KBM-7 (cell line): ENCODE measurements around the gene CNTNAP2.

Source experiments
- DNase-seq: peaks from one replicate; pipeline ENCODE4 v3.0.0-alpha.2; 2015
- in situ Hi-C: fragments of 300-500 bp; cut with MboI; formaldehyde crosslinking; loops from 2 replicates; pipeline ENCODE4 v1.14.3; 2020; ENCODE audit warnings: low sequenced_read_pairs, low pct_unique_long_range_greater_than_20kb, mixed read lengths

CNTNAP2 gene

GRCh38 chr7:148218603-148219002 lies 2102.0 kb downstream of the CNTNAP2 start:
- DNase-seq, result no peak
- in situ Hi-C loops, result no loop called here

GRCh38 chr7:148222721-148223120 lies 2106.1 kb downstream of the CNTNAP2 start:
- DNase-seq, result no peak

GRCh38 chr7:148223160-148223559 lies 2106.6 kb downstream of the CNTNAP2 start:
- DNase-seq, result no peak
- in situ Hi-C loops, result no loop called here

More at GRCh38 chr7:148222721-148223120, 2106.1 kb downstream of the CNTNAP2 start:
- in situ Hi-C loops, result no loop called here

DNA sequence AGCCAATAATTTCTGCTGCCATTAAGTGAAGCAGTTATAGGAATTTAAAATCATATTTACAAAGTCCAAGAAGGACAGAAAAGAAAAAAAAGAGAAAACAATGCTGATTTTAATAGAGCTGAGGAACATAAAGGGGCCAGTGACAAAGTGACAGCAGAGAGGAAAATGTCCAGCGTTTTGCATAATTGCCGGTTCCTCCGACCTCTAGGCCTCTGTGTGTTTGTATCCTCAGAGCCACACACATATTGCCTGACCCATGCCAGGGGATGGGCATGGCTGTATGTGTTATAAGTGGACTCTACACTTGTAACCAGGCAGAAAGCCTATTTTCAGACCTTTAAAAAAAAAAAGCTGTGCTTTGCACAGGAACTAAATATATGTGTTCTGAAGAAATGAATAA lies 2107.1 kb downstream of the CNTNAP2 start:
- DNase-seq, result no peak
- in situ Hi-C loops, result no loop called here

DNA sequence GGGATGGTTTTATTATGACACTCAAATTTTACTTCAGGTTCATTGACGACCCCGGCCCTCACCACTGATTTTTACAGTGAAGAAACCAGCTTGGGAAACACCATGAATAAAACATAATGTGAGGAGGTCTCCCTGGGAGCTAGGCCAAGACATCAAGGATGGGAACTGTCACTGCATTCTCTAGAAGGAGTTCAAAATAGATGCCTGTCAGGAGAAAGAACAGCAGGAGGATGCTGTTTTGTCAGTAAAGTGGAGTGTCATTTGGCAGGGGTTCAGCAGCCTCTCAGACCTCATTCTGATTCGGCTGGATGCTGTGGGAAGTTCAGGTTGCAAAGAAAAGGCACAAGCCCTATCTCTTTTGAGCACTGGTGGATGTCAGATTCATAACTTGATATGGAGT lies 2113.7 kb downstream of the CNTNAP2 start:
- no peak for DNase-seq
- in situ Hi-C loops, result no loop called here

GRCh38 chr7:148230883-148231282 lies 2114.3 kb downstream of the CNTNAP2 start:
- in situ Hi-C loops, result no loop called here
- DNase-seq, result no peak

DNA sequence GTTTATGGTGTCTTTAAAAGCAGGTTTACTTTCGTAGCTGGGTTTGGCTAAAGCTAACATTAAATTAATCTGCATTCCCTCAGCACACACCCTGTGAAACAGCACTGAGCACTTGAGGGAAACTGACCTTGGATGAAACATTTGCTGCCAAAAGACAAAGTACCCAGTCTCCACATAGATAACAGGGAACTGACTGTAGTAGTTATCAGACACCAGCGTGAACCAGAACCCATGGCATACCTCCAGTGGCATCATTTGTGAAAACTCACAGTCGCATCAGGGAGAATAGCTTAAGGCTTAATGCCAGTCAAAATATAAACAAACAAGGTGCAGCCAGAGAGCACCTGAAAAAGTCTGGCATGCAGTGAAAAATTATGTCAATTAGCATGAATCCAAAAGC lies 2116.2 kb downstream of the CNTNAP2 start:
- DNase-seq, result no peak
- in situ Hi-C loops, result no loop called here

GRCh38 chr7:148234715-148235114 lies 2118.1 kb downstream of the CNTNAP2 start:
- no peak for DNase-seq
- in situ Hi-C loops, result no loop called here

- DNase-seq, result no peak
- in situ Hi-C loops, result no loop called here
Observed at GRCh38 chr7:148238761-148239325, 2122.2 kb downstream of the CNTNAP2 start.

- in situ Hi-C loops, result no loop called here
- DNase-seq, result no peak
Observed at GRCh38 chr7:148241700-148242293, 2125.2 kb downstream of the CNTNAP2 start.

- peak; percentile 45 for DNase-seq
- in situ Hi-C loops, result no loop called here
Observed at GRCh38 chr7:148242294-148242821, 2125.8 kb downstream of the CNTNAP2 start.

DNA sequence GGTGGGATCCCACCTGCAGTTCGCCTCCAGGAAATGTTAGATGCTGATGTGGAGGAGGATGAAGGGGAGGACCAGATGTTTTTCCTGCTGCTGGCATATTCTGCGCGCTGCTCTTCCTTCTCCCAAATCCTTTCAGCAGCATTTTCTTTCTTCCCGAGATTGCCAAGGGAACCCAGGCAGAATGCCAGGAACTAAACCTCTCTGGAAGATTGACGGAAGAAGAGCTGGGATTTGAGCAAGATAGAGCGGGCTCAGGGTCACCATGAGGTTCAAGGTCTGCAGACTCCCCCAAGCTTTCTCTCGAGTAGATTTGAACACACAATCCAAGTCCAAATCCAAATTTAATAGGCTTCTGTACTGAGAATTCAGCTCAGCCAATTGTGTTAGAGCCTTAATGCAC lies 2128.8 kb downstream of the CNTNAP2 start:
- in situ Hi-C loops, result no loop called here

GRCh38 chr7:148253629-148254028 lies 2137.0 kb downstream of the CNTNAP2 start:
- in situ Hi-C loops, result loop anchor here (25.0 kb wide), 1 partner anchor 709 kb away; no protein-coding TSS in a partner anchor

More for the DNA sequence above, 2128.8 kb downstream of the CNTNAP2 start:
- DNase-seq, result no peak

GRCh38 chr7:148255333-148255732 lies 2138.7 kb downstream of the CNTNAP2 start:
- in situ Hi-C loops, result loop anchor here (25.0 kb wide), 1 partner anchor 707 kb away; no protein-coding TSS in a partner anchor
- DNase-seq, result no peak

More at GRCh38 chr7:148253629-148254028, 2137.0 kb downstream of the CNTNAP2 start:
- DNase-seq, result no peak

GRCh38 chr7:148256433-148256832 lies 2139.8 kb downstream of the CNTNAP2 start:
- in situ Hi-C loops, result loop anchor here (25.0 kb wide), 1 partner anchor 706 kb away; no protein-coding TSS in a partner anchor
- no peak for DNase-seq

DNA sequence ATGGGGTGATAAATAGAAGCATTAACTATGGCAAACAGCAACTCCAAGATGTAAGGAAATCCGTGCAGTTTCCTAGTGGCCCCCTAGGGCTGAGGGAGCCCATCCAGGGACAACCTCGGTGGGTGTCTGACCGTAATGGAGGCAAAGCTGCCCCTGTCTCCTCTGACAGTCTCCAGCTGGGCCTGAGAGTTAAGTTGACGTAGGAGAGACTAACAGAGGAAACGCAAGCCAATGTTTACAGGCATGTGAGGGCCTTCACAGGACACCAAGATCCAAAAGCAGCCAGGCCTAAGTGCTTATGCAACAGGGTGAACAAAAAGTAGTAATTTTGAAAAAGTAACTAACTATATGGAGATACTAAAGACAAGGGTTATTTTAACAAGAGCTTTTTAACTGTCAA lies 2144.0 kb downstream of the CNTNAP2 start:
- in situ Hi-C loops, result loop anchor here (25.0 kb wide), 1 partner anchor 702 kb away; no protein-coding TSS in a partner anchor
- no peak for DNase-seq

- DNase-seq, result no peak
- in situ Hi-C loops, result loop anchor here (25.0 kb wide), 1 partner anchor 701 kb away; no protein-coding TSS in a partner anchor
Observed at GRCh38 chr7:148261523-148261922, 2144.9 kb downstream of the CNTNAP2 start.

DNA sequence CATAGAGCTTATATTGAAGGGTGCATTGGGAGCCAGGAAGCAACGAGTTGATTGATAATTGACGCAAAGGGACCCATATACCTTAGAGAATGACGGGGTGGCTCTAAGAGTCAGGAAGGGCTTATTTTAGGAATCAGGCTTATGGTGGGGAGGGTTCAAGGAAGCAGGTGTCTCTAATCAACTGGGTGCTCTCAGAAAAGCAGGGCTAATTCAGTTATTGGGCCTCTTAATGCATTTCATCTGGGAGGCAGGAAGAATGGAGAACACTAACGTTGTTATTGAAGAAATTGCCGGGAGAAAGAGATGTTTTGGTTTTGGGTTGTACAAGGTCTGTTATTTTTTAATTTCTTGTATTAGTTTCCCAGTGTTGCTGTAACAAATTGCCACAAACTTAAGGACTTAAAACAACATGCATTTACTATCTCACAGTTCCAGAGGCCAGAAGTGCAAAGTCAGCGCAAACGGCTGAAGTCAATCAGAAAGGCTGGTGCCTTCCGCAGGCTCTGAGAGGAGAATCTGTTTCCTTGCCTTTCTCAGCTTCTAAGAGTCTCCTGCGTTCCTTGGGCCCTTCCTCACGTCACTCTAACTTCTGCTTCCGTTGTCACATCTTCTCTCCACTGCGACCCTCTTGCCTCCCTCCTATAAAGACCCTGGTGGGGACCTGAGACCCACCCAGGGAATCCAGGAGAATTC lies 2145.5 kb downstream of the CNTNAP2 start:
- in situ Hi-C loops, result loop anchor here (25.0 kb wide), 1 partner anchor 700 kb away; no protein-coding TSS in a partner anchor
- DNase-seq, result no peak

DNA sequence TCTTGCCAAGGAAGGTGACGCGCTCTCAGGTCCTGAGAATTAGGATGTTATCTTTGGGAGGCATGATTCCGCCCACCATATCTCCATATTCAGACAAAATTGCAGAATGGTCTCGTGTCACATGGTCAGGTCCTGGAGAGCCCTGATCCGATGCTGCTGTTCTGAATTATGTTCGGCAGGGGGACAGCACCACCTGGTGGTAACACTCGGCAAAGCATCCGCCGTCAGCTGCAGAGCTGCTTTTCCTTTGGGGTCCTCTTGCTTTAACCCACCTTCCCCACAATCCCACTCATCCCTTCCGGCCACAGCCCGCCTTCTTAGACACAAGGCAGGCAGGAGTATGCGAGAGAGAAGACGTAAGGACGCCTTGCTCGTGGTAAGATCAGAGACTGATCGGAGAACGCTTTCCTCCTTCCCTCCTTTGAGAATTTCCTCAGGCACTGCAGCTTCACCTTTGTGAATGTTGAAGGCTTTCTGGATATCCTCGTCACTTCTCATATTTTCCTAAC lies 2146.2 kb downstream of the CNTNAP2 start:
- DNase-seq, result peak; percentile 67
- in situ Hi-C loops, result loop anchor here (25.0 kb wide), 1 partner anchor 700 kb away; no protein-coding TSS in a partner anchor
